ENCODE data around the gene UQCC5.
A peak's percentile ranks its signal among the peaks of the same experiment; 100 is the strongest.

Gene UQCC5

DNA sequence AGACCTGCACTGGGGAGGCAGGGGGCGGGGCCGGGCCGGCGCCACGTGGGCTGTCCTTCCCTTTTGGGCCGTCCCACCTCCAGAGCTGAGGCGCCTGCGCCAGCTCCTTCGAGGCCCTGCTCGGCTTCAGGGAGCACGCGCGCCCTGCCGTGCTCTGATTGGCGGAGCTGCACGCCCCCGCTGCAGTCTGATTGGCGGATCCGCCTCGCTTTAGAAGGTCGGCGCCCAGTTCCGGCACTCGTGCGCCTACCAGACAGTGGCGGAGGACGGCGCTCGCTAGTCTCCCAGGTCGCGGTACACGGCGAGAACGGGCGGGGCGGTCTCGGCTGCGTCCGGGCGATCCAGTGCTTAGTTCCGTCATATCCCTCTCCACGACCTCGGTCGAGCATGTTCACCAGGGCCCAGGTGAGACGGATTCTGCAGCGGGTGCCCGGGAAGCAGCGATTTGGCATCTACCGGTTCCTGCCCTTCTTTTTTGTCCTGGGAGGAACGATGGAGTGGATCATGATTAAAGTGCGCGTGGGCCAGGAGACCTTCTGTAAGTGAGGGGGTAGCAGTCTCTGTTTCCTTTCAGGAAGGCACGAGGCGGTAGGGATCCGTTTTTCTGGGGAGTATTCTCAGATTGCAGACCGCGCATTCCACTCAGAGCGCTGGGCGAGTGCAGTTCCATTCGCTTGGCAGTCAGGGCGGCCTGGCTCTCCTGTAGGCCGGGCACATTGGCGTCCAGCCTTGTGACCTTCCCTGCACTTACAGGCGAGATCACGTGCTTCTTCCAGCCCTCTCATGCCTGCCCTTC lies at the start of gene UQCC5:
Gene UQCC5, plus strand, starts transcription at position 237 of the 796 bp plus-strand sequence. Its CDS starts 151 bp downstream, at position 388.
- peak; percentile 92 to 93 for DNase-seq (ENCODE audit: low read depth in 2 of 2)

DNA sequence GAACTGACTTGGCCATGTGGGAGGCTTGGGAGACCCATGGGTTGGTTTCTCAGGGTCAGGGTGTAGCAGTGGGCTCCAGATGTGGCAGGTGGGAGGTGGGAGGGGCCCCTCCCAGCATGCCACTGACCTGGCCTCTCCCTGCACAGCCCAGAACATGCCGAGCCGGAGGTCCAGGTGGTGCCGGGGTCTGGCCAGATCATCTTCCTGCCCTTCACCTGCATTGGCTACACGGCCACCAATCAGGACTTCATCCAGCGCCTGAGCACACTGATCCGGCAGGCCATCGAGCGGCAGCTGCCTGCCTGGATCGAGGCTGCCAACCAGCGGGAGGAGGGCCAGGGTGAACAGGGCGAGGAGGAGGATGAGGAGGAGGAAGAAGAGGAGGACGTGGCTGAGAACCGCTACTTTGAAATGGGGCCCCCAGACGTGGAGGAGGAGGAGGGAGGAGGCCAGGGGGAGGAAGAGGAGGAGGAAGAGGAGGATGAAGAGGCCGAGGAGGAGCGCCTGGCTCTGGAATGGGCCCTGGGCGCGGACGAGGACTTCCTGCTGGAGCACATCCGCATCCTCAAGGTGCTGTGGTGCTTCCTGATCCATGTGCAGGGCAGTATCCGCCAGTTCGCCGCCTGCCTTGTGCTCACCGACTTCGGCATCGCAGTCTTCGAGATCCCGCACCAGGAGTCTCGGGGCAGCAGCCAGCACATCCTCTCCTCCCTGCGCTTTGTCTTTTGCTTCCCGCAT lies 49.2 kb upstream of the UQCC5 start:
- DNase-seq (ENCODE audit: low read depth in 2 of 2): no peak

DNA sequence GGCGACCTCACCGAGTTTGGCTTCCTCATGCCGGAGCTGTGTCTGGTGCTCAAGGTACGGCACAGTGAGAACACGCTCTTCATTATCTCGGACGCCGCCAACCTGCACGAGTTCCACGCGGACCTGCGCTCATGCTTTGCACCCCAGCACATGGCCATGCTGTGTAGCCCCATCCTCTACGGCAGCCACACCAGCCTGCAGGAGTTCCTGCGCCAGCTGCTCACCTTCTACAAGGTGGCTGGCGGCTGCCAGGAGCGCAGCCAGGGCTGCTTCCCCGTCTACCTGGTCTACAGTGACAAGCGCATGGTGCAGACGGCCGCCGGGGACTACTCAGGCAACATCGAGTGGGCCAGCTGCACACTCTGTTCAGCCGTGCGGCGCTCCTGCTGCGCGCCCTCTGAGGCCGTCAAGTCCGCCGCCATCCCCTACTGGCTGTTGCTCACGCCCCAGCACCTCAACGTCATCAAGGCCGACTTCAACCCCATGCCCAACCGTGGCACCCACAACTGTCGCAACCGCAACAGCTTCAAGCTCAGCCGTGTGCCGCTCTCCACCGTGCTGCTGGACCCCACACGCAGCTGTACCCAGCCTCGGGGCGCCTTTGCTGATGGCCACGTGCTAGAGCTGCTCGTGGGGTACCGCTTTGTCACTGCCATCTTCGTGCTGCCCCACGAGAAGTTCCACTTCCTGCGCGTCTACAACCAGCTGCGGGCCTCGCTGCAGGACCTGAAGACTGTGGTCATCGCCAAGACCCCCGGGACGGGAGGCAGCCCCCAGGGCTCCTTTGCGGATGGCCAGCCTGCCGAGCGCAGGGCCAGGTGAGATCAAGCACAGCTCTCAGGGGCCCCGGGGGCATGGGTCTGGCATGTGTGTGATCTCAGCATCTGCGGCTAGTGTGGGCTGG lies 48.4 kb upstream of the UQCC5 start:
- DNase-seq (ENCODE audit: low read depth in 2 of 2): no peak

GRCh38 chr3:52488746-52489145 lies 47.7 kb upstream of the UQCC5 start:
- no peak for DNase-seq (ENCODE audit: low read depth in 2 of 2)

GRCh38 chr3:52489453-52489852 lies 47.0 kb upstream of the UQCC5 start:
- DNase-seq (ENCODE audit: low read depth in 2 of 2): no peak

DNA sequence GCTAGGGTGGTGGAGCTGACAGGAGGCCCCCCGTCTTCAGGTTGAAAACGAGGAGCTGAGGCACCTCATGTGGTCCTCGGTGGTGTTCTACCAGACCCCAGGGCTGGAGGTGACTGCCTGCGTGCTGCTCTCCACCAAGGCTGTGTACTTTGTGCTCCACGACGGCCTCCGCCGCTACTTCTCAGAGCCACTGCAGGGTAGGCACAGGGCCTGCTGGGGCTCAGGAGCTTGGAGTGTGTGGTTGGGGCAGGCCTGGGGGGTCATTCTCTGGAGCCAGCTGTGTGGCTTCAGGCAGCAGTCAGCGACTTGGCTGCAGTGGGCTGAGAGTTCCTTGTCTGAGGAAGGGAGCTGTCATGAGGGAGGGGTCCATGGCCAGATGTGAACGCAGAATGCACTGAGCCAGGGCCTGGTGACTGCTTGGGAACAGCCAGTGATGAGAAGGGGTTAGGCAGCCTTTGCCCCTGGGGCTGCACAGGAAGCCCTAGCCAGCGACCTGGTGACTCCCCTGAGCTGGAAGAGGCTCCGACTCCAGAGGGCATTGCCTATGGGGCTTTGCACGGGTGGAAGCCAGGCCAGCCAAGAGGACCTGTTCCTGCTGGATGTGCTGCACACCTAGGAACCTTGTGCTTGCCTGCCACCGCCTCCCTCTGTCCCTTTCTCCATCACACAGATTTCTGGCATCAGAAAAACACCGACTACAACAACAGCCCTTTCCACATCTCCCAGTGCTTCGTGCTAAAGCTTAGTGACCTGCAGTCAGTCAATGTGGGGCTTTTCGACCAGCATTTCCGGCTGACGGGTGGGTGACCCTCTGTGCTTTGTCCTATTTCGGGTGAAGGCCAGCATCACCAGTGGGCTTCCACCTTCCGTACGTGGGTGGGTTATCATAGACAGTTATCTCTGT lies 46.1 kb upstream of the UQCC5 start:
- no peak for DNase-seq (ENCODE audit: low read depth in 2 of 2)

GRCh38 chr3:52490939-52491526 lies 45.4 kb upstream of the UQCC5 start:
- DNase-seq (ENCODE audit: low read depth in 2 of 2): no peak

DNA sequence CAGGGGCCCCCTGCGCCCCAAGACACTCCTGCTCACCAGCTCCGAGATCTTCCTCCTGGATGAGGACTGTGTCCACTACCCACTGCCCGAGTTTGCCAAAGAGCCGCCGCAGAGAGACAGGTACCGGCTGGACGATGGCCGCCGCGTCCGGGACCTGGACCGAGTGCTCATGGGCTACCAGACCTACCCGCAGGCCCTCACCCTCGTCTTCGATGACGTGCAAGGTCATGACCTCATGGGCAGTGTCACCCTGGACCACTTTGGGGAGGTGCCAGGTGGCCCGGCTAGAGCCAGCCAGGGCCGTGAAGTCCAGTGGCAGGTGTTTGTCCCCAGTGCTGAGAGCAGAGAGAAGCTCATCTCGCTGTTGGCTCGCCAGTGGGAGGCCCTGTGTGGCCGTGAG lies 44.3 kb upstream of the UQCC5 start:
- DNase-seq (ENCODE audit: low read depth in 2 of 2): no peak

DNA sequence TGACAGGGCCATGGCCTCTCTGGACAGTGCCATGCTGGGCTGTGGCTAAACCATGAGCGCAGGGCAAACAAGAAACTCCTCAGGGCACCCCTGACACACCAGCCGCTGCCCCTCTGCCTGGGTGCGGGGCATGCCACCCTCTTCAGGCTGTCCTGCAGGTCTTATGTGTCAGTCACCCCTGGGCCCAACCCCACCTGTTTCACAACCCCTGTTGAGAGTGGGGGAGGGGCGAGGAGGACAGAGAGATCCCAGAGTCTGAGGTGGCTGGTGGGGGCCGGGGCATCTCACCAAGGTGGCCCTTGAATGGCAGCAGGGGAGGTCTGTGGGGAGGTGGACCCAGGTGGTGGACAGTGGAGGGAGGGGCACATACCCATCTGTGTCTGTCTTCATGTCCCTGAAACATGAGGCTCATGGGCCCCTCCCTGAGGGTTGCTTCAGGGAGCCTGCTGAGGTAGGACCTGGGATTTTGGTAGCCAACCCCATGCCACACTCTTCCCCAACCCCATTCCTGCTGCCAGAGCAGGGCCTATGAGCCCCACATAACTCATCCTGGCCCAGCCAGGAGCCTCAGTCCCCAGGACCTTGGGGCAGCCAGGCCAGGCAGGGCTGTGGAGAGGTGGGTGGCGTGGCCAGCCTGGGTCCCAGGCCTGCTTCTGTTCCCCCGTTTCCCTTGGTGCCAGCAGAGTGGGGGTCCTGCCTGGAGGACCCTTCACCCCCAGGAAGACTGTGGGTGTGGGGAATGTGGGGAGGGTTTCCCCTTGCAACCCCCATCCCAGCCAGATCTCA lies 43.0 kb upstream of the UQCC5 start:
- DNase-seq (ENCODE audit: low read depth in 2 of 2): no peak

DNA sequence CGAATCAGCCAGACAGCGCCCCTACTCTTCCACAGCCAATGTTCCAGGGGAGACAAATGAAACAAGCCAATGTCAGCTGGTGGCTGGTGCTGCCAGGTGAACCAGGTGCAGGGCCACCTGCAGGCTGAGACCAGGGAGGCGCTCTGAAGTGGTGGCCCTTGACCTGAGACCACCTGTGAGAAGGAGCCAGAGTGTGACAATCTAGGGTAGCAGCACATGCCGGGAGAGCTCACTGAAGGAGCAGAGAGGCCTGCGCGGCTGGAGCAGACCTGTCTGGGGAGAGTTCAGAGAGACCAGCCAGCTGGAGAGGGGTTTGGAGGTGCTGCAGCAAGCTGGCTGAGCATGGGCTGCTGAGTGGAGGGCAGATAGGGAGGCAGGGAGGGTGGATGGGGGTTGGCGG lies 42.0 kb upstream of the UQCC5 start:
- DNase-seq (ENCODE audit: low read depth in 2 of 2): no peak

DNA sequence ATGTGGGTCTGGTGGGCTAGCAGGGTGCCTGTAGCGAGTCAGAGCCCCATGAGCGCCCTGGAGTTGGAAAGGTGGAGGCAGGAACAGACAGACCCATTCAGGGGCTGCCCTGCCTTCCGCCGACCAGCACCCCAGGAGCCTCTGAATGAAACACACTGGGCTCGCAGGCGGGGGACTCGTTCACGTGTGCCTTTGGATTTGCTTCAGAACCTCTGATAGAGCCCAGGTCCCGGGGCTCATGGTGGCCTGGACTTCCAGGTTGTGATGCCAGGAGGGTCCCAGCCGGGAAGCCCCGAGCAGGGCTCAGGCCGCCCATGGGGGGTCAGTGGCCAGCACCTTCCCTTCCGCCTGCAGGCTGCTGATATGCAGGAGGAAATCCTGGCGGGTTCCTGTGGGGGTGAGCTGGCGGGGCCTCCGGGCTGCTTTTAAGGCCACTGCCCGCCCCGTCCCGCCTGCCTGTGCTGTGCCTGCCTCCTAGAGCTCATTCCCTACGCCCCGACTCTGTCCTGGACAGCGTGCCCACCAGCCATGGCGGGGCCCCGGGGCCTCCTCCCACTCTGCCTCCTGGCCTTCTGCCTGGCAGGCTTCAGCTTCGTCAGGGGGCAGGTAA lies 41.4 kb upstream of the UQCC5 start, which contains the start of gene STAB1:
Gene STAB1, plus strand, starts transcription at position 453 of the 610 bp plus-strand sequence. Its CDS starts 76 bp downstream, at position 529.
- no peak for DNase-seq (ENCODE audit: low read depth in 2 of 2)

GRCh38 chr3:52495777-52496602 lies 40.4 kb upstream of the UQCC5 start:
- DNase-seq (ENCODE audit: low read depth in 2 of 2): no peak

DNA sequence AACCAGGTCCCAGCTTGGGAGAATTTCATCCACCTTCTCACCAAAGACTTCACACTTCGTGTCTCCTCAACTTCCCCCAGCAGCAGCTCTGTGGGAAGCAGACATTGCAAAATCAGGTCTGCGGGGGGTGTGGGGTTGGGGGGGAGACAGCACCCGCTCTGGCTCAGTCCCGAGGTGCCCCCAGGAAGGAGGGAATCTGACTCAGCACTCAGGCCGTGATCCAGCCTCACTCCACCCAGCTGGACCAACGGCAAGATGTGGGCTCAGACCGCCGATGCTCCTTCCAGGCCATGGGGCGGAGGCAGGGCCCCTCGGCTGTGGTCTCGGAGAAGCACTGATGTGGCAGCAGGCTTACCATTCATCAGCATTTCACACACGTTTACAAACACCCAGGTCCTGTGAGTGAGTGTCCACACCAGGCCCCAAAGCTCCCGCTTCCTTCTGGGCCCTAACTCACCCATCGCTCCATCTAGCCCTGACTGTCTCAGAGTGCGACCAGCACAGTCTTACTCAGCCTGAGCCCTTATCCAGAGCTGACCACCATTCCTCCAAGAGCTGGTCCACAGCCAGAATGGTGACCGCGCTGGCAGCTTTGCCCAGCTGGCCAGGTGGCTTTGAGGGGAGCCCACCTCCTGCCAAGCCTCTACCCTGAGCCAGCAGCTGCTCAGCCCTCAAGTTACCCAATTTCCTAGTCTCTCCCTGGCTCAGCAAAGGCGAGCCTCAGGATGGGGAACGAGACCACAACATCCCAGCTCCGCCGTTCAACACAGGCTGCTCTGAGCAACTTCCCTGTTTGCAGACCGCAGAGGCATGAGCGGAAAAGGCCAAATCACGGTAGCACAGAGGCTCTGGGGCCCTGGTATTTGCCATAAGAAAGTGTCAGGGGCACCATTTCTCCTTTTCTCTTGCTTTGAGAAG lies 38.0 kb upstream of the UQCC5 start:
- DNase-seq (ENCODE audit: low read depth in 2 of 2): no peak

DNA sequence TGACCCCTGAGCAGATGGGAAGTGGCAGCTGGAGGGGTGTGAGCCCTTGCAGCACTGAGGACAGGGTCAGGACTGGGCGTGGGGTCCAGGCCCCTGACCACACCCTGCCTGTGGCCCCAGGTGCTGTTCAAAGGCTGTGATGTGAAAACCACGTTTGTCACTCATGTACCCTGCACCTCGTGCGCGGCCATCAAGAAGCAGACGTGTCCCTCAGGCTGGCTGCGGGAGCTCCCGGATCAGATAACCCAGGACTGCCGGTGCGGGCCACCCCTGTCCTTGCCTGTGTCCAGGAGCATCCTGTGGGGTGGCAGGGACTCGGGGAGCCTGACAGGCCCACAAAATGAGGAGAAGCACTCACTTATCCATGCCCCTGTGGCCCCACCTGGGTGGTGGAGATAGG lies 35.4 kb upstream of the UQCC5 start:
- DNase-seq (ENCODE audit: low read depth in 2 of 2): no peak

DNA sequence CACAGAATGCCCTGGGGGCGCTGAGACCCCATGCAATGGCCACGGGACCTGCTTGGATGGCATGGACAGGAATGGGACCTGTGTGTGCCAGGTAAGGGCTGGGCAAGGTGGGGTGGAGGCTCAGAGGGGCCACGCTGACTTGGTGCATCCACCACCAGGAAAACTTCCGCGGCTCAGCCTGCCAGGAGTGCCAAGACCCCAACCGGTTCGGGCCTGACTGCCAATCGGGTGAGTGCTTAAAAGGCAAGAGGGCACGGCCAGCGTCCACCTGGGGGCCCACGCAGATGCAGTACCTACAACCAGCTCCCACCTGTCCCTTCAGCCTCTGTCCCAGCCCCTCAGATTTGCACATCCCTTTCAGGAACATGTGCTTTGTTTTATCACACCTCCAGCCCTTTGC lies 34.4 kb upstream of the UQCC5 start:
- DNase-seq (ENCODE audit: low read depth in 2 of 2): no peak

GRCh38 chr3:52502808-52503350 lies 33.5 kb upstream of the UQCC5 start:
- no peak for DNase-seq (ENCODE audit: low read depth in 2 of 2)

GRCh38 chr3:52503788-52504424 lies 32.5 kb upstream of the UQCC5 start:
- no peak for DNase-seq (ENCODE audit: low read depth in 2 of 2)
